PC-9 (cell line): Measurements from ENCODE around the gene BICC1.

Source experiments
- CTCF ChIP-seq: fragments of 200-600 bp; sonication (generic); conservative IDR thresholded peaks from 2 replicates; pipeline ENCODE4 v1.6.1; 2017; ENCODE audit warnings: mixed run types, antibody characterized with exemption, mild to moderate bottlenecking, moderate library complexity
- EZH2 ChIP-seq: fragments of 200-600 bp; sonication (generic); IDR thresholded peaks from 2 replicates; pipeline ENCODE4 v1.8.0; 2017; ENCODE audit warnings: antibody characterized with exemption, low read depth

DNA sequence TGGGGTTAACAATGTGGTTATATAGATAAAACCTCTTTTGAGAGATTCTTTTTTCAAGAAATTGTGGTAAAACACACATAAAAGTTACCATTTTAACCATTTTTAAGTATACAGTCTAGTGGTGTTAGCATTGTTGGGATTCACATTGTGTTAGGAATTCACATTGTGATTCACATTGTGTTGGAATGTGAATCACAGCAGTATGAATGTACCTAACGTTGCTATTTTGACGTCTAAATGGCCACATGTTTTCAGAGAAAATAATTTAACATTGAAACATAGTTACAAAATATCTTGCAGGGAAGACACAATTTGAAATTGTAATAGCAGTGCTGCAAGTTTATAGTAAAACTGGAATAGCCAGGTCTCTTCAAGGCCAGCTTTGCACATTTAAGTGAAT, 129.0 kb downstream of the BICC1 start:
- TF ChIP-seq EZH2 (no peak), CTCF (no peak)
